HG03378 (cell line): Measurements from ENCODE around the gene NLGN1.

Experiments
- ATAC-seq: cut with Tn5 transposase; IDR thresholded peaks from one replicate; pipeline ENCODE4 v1.9.1; 2021; ENCODE audit warnings: mild to moderate bottlenecking, moderate library complexity; ENCODE audit not compliant: unreplicated experiment

The NLGN1 gene

DNA sequence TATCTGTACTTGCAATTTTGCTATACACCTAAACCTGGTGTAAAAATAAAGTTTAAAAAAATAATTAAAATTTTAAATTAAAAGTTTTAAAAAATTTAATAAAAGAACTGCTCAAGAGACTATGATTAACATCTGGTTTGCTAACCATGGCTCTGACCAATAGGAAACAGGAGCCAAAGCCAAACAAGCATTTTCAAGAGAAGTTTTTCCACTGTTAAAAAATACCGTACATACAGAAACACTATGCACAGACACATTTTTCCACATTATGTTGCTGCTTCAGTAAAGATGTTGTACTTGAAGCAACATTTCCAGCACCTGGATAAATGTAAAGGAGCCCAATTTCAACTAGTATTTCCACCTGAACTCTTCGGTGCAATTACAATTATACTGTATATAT, 917.7 kb downstream of the NLGN1 start:
- ATAC-seq, result no peak

- no peak for ATAC-seq
These were observed 919.5 kb downstream of the NLGN1 start for GRCh38 chr3:174317005-174317404.

DNA sequence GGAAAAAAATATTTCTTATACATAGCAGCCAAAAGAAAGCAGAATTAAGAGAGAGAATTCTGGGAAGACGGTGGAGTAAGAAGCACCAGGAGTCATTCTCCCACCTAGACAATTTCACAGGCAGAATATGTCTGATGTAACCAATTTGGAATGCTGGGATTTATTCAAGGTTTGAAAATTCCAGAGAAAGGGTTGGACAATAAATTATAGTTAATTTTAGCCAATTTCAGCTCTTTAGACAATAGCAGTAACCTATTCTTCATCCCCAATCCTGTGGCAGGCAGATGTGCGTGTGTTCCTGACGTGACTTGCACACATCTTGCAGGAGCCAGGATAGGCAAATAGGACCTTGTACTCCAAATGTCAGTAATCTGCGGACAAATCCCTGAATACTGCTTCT, 920.6 kb downstream of the NLGN1 start:
- no peak for ATAC-seq

DNA sequence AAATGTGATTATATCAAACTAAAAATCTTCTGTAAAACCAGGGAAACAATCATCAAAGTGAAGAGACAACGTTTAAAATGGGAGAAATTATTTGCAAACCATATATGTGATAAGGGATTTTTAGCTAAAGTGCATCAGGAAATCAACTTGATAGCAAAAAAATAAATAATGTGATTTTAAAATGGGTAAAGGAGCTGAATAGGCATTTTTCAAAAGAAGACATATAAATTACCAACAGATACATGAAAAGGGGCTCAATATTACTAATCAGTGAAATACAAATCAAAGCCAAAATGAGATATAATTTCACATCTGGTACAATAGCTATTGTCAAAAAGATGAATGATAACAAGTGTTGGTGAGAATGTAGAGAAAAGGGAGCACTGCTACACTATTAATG, 924.0 kb downstream of the NLGN1 start:
- no peak for ATAC-seq

DNA sequence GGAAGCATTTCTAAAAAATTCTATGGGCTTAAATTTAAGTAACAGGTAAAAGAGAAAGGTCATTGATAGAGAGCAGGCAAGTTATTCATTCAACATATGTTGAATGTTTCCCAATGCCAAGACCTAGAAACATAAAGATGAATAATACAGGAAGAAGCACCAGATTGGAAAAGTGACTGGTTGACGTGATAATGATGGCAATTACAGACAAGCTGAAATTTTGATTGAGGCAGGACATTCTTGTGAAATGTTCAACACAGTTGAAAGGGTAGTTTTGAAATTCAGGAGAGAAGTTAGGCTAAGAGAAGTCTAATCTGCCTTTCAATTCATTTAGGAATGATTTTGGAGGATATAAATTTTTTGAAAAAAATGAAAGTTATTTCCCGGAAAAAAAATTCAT, 925.2 kb downstream of the NLGN1 start:
- ATAC-seq, result no peak

DNA sequence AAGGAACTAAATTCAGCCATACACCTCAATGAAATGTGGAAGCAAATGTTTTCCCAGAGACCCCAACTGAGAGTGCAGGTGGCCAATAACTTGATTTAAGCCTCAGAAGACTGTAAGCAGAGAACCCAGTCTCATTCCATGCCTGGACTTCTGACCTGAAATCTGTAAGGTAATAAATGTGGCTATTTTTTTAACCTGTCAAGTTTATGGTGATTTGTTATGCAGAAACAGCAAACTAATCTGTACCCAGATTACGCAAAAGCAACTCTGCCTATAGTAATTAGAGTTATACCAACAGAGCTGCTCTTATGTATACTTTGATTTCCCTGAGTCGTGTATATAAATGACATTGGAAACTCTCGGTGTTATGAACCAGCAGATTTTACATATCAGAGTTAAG, 927.6 kb downstream of the NLGN1 start:
- no peak for ATAC-seq

GRCh38 chr3:174325834-174326700, 928.5 kb downstream of the NLGN1 start:
- no peak for ATAC-seq

DNA sequence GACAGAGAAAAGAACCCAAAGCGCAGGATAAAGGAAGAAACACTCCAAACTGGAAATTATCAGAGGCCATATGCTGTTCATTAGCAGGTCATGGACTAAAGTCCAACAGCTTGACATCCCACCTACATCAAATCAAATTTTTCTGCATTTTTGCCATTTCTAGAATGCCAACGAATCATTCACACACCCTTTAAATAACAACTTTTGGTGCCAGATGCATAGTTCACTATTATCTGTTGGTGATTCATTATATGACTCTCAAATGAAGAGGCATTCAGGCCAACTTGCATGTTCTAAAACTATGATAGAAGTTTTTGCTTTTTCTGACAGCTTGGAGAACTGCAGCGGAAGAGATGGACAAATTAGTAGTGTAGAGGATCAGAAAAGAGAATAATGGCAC, 931.8 kb downstream of the NLGN1 start:
- no peak for ATAC-seq

- no peak for ATAC-seq
These were observed 932.8 kb downstream of the NLGN1 start for GRCh38 chr3:174330303-174330702.

DNA sequence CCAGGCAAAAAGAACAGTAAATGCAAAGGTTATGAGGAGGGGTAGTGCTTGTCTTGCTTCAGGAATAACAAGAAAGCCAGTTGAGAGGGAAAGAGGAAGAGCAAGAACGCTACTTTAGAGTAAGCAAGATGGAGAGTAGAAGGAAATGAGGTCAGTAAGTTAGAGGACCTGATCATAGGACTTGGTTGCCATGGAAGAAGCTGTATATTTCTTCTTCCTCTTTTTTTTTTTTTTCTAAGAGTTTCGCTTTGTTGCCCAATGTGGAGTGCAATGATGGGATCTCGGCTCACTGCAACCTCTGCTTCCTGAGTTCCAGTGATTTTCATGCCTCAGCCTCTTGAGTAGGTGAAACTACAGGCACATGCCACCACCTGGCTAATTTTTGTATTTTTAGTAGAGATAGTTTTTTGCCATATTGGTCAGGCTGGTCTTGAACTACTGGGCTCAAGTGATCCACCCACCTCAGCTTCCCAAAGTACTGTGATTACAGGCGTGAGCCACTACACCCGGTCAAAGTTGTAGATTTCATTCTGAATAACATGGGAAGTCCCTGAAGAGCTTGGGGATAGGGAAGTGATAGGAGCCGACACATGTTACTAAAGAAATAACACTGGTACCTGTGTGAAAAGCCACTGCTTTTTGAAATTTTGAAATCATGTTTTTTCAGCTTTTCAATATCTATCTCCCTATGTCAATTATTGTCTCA, 933.7 kb downstream of the NLGN1 start:
- ATAC-seq, result no peak

- no peak for ATAC-seq
These were observed 934.8 kb downstream of the NLGN1 start for GRCh38 chr3:174332391-174332790.

GRCh38 chr3:174333640-174334039, 936.1 kb downstream of the NLGN1 start:
- no peak for ATAC-seq

- ATAC-seq, result no peak
These were observed 936.6 kb downstream of the NLGN1 start for GRCh38 chr3:174334111-174334510.

- no peak for ATAC-seq
These were observed 937.8 kb downstream of the NLGN1 start for GRCh38 chr3:174335324-174335723.

DNA sequence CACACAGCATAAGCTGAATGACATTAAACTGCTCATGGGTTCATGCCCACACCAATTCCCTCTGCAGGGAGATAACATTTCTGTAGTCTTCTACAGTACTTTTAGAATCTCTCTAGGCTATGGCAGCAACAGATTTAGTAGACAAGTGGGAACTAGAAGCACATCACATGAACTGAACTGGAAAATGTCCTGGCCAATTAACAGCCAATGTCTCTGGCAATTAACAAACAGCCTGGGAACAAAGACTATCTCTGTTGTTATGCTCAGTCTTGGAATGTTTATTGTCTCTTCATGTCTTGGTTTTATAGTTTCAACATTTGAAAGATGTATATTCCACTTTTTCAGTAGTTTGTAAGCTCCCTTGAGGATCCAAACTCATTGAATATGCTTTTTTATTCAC, 938.4 kb downstream of the NLGN1 start:
- ATAC-seq, result no peak
